ENCODE data around the gene CDHR3.

The CDHR3 gene

DNA sequence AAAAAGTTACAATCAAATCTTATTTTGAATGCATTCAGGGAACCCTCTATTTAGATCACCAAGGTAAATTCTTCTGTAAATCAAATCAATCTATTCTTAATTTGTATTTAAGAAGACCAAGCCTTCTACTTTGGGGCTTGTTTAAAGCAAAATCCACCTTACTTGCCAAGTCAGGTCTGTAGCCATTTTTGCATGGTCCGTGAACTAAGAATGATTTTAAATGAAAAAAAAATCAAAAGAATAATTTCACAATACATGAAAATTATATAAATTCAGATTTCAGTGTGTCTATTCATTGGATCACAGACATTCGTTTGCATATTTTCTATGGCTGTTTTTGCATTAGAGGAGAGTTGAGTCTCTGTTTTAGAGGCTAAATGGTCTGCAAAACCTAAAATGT lies 89.6 kb downstream of the CDHR3 start:
- H3K4me1 ChIP-seq (ENCODE audit: insufficient read depth, low read length, poor library complexity, severe bottlenecking) = peaks cover 7% of the 10 kb centered on the region
- H3K79me2 ChIP-seq (ENCODE audit: insufficient read depth, low read length) = no peaks in the 10 kb centered on the region
- H3K9me3 ChIP-seq (ENCODE audit: insufficient read depth, low read depth, low read length) = no peaks in the 10 kb centered on the region
- no peaks in the 10 kb centered on the region for H4K20me1 ChIP-seq (ENCODE audit: insufficient read depth, low read length, poor library complexity, severe bottlenecking)
- H3K9ac ChIP-seq (ENCODE audit: low read depth, low read length, poor library complexity, severe bottlenecking) = no peak overlapping the region
- no peak overlapping the region for H3K4me3 ChIP-seq (ENCODE audit: low read length, poor library complexity, severe bottlenecking)
- TF ChIP-seq, protein P1, sequence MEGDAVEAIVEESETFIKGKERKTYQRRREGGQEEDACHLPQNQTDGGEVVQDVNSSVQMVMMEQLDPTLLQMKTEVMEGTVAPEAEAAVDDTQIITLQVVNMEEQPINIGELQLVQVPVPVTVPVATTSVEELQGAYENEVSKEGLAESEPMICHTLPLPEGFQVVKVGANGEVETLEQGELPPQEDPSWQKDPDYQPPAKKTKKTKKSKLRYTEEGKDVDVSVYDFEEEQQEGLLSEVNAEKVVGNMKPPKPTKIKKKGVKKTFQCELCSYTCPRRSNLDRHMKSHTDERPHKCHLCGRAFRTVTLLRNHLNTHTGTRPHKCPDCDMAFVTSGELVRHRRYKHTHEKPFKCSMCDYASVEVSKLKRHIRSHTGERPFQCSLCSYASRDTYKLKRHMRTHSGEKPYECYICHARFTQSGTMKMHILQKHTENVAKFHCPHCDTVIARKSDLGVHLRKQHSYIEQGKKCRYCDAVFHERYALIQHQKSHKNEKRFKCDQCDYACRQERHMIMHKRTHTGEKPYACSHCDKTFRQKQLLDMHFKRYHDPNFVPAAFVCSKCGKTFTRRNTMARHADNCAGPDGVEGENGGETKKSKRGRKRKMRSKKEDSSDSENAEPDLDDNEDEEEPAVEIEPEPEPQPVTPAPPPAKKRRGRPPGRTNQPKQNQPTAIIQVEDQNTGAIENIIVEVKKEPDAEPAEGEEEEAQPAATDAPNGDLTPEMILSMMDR (conservative IDR thresholded peaks at IDR 0.05; ENCODE audit: low read length) = no peak
- no peak for TF ChIP-seq EZH2phosphoT487 (IDR thresholded peaks at IDR 0.05; ENCODE audit: borderline replicate concordance)
- H3K36me3 ChIP-seq (ENCODE audit: insufficient read depth, low read length) = no peaks in the 10 kb centered on the region
- H3K9me2 ChIP-seq (replicated peaks; ENCODE audit: low read depth, low read length) = no peaks in the 10 kb centered on the region
- no peak overlapping the region for H3K4me2 ChIP-seq (ENCODE audit: low read depth, low read length, poor library complexity, severe bottlenecking)
- peaks cover 20% of the 10 kb centered on the region for H3K27me3 ChIP-seq (ENCODE audit: insufficient read depth, low read length, poor library complexity, severe bottlenecking)
- no peaks in the 10 kb centered on the region for H3F3A ChIP-seq (ENCODE audit: low read depth)
- no peak overlapping the region for H2AFZ ChIP-seq (ENCODE audit: low read length)

DNA sequence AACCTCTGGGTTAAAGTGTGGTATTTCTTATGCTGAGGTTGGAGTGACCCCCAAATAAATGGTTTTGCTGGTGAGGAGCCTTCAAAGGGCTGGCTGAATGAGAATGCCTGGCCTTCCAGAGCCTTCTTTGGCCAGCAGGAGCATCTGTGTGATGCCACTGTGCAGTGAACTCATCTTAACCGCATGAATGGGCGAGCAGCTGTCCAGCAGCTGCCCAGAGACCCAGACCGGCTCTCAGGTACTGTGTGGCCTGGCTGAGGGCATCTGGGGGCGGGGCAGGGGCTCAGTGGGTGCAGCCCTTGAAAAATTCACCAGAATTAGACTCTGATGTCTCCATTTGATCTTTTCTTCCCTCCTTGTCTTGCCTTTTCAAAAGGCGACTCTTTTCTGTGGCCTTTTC lies 90.0 kb downstream of the CDHR3 start:
- H3K36me3 ChIP-seq (ENCODE audit: insufficient read depth, low read length) = no peaks in the 10 kb centered on the region
- TF ChIP-seq, protein P1 (conservative IDR thresholded peaks at IDR 0.05; ENCODE audit: low read length) = no peak
- no peak for TF ChIP-seq EZH2phosphoT487 (IDR thresholded peaks at IDR 0.05; ENCODE audit: borderline replicate concordance)
- H3K9me2 ChIP-seq (replicated peaks; ENCODE audit: low read depth, low read length) = no peaks in the 10 kb centered on the region
- H3K79me2 ChIP-seq (ENCODE audit: insufficient read depth, low read length) = no peaks in the 10 kb centered on the region
- H3K27me3 ChIP-seq (ENCODE audit: insufficient read depth, low read length, poor library complexity, severe bottlenecking) = peaks cover 17% of the 10 kb centered on the region
- H3F3A ChIP-seq (ENCODE audit: low read depth) = peaks cover 4% of the 10 kb centered on the region; the same call in 1 of the 2 replicates
- H3K9me3 ChIP-seq (ENCODE audit: insufficient read depth, low read depth, low read length) = no peaks in the 10 kb centered on the region
- no peaks in the 10 kb centered on the region for H4K20me1 ChIP-seq (ENCODE audit: insufficient read depth, low read length, poor library complexity, severe bottlenecking)
- no peak overlapping the region for H3K4me2 ChIP-seq (ENCODE audit: low read depth, low read length, poor library complexity, severe bottlenecking)
- no peak overlapping the region for H3K9ac ChIP-seq (ENCODE audit: low read depth, low read length, poor library complexity, severe bottlenecking)
- peaks cover 11% of the 10 kb centered on the region for H3K4me1 ChIP-seq (ENCODE audit: insufficient read depth, low read length, poor library complexity, severe bottlenecking)
- H3K4me3 ChIP-seq (ENCODE audit: low read length, poor library complexity, severe bottlenecking) = no peak overlapping the region
- no peak overlapping the region for H2AFZ ChIP-seq (ENCODE audit: low read length)

GRCh38 chr7:106054156-106054910 lies 91.3 kb downstream of the CDHR3 start:
- Histone ChIP-seq H3K4me2 (ENCODE audit: low read depth, low read length, poor library complexity, severe bottlenecking) (no peak overlapping the region), H3K4me1 (ENCODE audit: insufficient read depth, low read length, poor library complexity, severe bottlenecking) (peaks cover 23% of the 10 kb centered on the region), H2AFZ (ENCODE audit: low read length) (no peak overlapping the region), H3K4me3 (ENCODE audit: low read length, poor library complexity, severe bottlenecking) (no peak overlapping the region), H4K20me1 (ENCODE audit: insufficient read depth, low read length, poor library complexity, severe bottlenecking) (no peaks in the 10 kb centered on the region), H3K36me3 (ENCODE audit: insufficient read depth, low read length) (no peaks in the 10 kb centered on the region), H3K79me2 (ENCODE audit: insufficient read depth, low read length) (no peaks in the 10 kb centered on the region), H3K27me3 (ENCODE audit: insufficient read depth, low read length, poor library complexity, severe bottlenecking) (peaks cover 10% of the 10 kb centered on the region), H3F3A (ENCODE audit: low read depth) (peaks cover 7% of the 10 kb centered on the region; the same call in 1 of the 2 replicates), H3K9me3 (ENCODE audit: insufficient read depth, low read depth, low read length) (no peaks in the 10 kb centered on the region), H3K9ac (ENCODE audit: low read depth, low read length, poor library complexity, severe bottlenecking) (no peak overlapping the region), H3K9me2 (replicated peaks; ENCODE audit: low read depth, low read length) (no peaks in the 10 kb centered on the region)
- TF ChIP-seq, protein P1 (conservative IDR thresholded peaks at IDR 0.05; ENCODE audit: low read length) = no peak
- TF ChIP-seq EZH2phosphoT487 (IDR thresholded peaks at IDR 0.05; ENCODE audit: borderline replicate concordance) = no peak

Measured in Loucy (cell line).